ENCODE measurements around the gene GRHL1.

GRCh38 chr2:10045561-10046355 is 94.3 kb downstream of the GRHL1 start:
- TF ChIP-seq CTCF (IDR thresholded peaks at IDR 0.05; ENCODE audit: insufficient read depth, low read length, poor library complexity, severe bottlenecking) (no peak), EZH2phosphoT487 (conservative IDR thresholded peaks at IDR 0.05; ENCODE audit: low read length) (no peak)

Data from SU-DHL-6 (cell line).